Measurements from ENCODE around the gene TYROBP. TPM values are rescaled to one million over a fixed set of nuclear protein-coding genes. Genes with fewer than 3 reads are reported as not detected.

Gene TYROBP
- total and polyA plus RNA-seq, 2 of the 8 experiments (the other 6 are each of a cell fraction or from before 2014, with no cell fraction given): 0.18 TPM; not detected in 1

DNA sequence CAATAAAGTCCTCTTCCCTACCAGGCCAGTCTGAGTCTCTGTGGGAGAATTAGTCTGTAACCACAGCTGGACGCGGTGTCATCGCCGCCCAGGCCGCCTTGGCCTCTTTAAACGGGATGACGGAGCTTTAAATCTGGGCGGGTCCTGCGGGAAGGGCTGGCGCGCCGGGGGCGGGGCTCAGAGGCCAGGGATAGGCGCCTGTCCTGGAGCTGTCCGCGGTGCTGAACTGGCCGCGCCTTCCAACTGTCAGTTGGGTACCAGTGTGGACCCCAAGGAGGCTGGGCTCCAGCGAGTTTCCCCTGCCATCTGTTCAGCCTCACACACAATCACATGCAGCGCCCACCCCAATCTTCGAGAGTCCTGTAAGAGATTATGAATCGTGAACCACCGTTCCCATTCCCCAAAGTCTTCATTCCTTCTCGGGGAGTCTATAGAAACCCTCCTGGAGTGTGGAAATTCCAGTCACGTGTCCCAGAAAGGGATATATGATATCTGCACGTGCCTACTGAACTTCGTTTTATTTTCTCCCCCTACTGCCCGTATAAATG, 28.3 kb downstream of the TYROBP start (continued):
- TF ChIP-seq, protein P1, sequence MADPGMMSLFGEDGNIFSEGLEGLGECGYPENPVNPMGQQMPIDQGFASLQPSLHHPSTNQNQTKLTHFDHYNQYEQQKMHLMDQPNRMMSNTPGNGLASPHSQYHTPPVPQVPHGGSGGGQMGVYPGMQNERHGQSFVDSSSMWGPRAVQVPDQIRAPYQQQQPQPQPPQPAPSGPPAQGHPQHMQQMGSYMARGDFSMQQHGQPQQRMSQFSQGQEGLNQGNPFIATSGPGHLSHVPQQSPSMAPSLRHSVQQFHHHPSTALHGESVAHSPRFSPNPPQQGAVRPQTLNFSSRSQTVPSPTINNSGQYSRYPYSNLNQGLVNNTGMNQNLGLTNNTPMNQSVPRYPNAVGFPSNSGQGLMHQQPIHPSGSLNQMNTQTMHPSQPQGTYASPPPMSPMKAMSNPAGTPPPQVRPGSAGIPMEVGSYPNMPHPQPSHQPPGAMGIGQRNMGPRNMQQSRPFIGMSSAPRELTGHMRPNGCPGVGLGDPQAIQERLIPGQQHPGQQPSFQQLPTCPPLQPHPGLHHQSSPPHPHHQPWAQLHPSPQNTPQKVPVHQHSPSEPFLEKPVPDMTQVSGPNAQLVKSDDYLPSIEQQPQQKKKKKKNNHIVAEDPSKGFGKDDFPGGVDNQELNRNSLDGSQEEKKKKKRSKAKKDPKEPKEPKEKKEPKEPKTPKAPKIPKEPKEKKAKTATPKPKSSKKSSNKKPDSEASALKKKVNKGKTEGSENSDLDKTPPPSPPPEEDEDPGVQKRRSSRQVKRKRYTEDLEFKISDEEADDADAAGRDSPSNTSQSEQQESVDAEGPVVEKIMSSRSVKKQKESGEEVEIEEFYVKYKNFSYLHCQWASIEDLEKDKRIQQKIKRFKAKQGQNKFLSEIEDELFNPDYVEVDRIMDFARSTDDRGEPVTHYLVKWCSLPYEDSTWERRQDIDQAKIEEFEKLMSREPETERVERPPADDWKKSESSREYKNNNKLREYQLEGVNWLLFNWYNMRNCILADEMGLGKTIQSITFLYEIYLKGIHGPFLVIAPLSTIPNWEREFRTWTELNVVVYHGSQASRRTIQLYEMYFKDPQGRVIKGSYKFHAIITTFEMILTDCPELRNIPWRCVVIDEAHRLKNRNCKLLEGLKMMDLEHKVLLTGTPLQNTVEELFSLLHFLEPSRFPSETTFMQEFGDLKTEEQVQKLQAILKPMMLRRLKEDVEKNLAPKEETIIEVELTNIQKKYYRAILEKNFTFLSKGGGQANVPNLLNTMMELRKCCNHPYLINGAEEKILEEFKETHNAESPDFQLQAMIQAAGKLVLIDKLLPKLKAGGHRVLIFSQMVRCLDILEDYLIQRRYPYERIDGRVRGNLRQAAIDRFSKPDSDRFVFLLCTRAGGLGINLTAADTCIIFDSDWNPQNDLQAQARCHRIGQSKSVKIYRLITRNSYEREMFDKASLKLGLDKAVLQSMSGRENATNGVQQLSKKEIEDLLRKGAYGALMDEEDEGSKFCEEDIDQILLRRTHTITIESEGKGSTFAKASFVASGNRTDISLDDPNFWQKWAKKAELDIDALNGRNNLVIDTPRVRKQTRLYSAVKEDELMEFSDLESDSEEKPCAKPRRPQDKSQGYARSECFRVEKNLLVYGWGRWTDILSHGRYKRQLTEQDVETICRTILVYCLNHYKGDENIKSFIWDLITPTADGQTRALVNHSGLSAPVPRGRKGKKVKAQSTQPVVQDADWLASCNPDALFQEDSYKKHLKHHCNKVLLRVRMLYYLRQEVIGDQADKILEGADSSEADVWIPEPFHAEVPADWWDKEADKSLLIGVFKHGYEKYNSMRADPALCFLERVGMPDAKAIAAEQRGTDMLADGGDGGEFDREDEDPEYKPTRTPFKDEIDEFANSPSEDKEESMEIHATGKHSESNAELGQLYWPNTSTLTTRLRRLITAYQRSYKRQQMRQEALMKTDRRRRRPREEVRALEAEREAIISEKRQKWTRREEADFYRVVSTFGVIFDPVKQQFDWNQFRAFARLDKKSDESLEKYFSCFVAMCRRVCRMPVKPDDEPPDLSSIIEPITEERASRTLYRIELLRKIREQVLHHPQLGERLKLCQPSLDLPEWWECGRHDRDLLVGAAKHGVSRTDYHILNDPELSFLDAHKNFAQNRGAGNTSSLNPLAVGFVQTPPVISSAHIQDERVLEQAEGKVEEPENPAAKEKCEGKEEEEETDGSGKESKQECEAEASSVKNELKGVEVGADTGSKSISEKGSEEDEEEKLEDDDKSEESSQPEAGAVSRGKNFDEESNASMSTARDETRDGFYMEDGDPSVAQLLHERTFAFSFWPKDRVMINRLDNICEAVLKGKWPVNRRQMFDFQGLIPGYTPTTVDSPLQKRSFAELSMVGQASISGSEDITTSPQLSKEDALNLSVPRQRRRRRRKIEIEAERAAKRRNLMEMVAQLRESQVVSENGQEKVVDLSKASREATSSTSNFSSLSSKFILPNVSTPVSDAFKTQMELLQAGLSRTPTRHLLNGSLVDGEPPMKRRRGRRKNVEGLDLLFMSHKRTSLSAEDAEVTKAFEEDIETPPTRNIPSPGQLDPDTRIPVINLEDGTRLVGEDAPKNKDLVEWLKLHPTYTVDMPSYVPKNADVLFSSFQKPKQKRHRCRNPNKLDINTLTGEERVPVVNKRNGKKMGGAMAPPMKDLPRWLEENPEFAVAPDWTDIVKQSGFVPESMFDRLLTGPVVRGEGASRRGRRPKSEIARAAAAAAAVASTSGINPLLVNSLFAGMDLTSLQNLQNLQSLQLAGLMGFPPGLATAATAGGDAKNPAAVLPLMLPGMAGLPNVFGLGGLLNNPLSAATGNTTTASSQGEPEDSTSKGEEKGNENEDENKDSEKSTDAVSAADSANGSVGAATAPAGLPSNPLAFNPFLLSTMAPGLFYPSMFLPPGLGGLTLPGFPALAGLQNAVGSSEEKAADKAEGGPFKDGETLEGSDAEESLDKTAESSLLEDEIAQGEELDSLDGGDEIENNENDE (IDR thresholded peaks at IDR 0.05; ENCODE audit: insufficient replicate concordance, low read length): no peak
- TF ChIP-seq YY1 (IDR thresholded peaks at IDR 0.05; ENCODE audit: low read depth, low read length) (peak; percentile 33; the same call in 1 of the 2 replicates), MAX (IDR thresholded peaks at IDR 0.05) (peak; percentile 69), TAF1 (IDR thresholded peaks at IDR 0.05; ENCODE audit: low read depth, low read length) (no peak), KDM1A (IDR thresholded peaks at IDR 0.05; ENCODE audit: borderline replicate concordance, low read length) (no peak), BCL11A (IDR thresholded peaks at IDR 0.05; ENCODE audit: low read depth in 2 of 2, low read length in 2 of 2) (no peak), SUZ12 (IDR thresholded peaks at IDR 0.05; ENCODE audit: low read length) (no peak), RAD21 (IDR thresholded peaks at IDR 0.05 in 1 of 2, conservative IDR thresholded peaks at IDR 0.05 in 1 of 2; ENCODE audit: low read depth in 2 of 2, low read length in 2 of 2) (peak in 1 of 2 experiments; percentile 26; a peak in 1 of 4 replicates), POLR2A (IDR thresholded peaks at IDR 0.05; ENCODE audit: control extremely low read depth in 1 of 2, low read depth in 2 of 2, low read length in 2 of 2) (no peak), SIN3A (conservative IDR thresholded peaks at IDR 0.05 in 1 of 2, IDR thresholded peaks at IDR 0.05 in 1 of 2; ENCODE audit: low read depth in 1 of 2, low read length in 2 of 2) (peak; percentile 100)

All from H1 (cell line).